GM18499 (cell line): ENCODE measurements around the gene TMC6.

ENCODE experiments used
- ATAC-seq: cut with Tn5 transposase; IDR thresholded peaks from one replicate; pipeline ENCODE4 v1.9.1; 2021; ENCODE audit warnings: moderate number of reproducible peaks; ENCODE audit not compliant: insufficient read depth, unreplicated experiment

Gene TMC6

DNA sequence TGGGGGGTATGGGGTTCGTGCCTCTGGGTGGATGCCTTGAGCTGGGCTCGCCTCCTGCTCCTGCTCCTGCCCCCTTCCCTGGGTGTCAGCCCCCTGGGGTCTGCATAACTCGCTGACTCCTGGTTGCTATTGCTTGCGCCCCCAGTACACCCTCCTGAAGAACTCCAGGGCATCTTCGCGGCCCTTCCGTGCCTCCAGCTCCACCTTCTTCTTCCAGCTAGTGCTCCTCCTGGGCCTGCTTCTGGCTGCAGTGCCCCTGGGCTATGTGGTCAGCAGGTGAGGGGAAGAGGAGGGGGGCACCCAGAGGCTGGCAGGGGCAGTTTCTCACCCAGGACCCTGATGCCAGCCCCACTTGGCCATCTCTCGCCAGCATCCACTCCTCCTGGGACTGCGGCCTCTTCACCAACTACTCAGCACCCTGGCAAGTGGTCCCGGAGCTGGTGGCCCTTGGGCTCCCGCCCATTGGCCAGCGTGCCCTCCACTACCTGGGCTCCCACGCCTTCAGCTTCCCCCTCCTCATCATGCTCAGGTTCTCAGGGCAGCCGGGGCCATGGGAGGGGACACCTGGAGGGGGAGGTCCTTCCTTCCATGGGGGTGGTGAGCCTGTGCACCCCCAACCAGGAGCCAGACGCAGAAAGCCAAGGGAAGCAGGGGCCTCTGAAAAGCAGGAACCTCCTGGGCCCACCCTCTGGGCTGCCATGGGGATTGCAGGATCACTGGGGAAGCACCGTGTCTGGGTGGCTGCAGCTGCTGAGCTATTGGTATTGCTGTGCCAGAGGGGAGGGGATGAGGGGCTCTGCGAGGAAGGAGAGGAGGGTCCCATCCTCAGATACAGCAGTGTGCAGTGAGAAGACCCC is 9.9 kb upstream of the TMC6 start:
- no peak for ATAC-seq

DNA sequence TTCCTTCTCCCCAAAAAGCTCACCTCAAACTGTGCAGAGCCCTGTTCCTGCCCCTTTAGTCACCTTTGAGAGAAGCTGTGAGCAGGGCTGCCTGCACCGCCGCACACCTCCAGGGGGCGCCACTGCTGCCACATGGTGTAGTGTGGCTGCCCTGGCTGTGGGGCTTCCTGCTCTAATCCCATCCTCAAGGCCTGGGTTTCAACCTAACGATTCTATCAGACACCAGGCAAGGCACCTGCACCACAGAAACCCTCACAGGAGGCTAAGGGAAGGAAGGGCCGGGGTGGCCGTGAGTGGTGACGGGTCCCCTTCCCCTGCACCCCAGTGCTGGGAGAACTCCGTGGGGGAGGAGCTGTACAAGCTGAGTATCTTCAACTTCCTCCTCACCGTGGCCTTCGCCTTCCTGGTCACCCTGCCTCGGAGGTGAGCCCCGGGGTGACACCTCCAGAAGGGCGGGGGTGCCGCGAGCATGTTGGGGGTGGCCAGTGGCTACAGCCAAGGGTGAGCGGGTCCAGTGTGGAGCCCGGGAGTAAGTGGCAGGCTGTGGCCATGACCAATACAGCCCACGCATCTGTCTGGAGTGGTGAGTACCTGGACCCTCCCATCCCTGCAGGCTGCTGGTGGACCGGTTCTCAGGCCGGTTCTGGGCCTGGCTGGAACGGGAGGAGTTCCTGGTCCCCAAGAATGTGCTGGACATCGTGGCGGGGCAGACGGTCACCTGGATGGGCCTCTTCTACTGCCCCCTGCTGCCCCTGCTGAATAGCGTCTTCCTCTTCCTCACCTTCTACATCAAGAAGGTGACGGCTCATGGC is 9.0 kb upstream of the TMC6 start:
- no peak for ATAC-seq

DNA sequence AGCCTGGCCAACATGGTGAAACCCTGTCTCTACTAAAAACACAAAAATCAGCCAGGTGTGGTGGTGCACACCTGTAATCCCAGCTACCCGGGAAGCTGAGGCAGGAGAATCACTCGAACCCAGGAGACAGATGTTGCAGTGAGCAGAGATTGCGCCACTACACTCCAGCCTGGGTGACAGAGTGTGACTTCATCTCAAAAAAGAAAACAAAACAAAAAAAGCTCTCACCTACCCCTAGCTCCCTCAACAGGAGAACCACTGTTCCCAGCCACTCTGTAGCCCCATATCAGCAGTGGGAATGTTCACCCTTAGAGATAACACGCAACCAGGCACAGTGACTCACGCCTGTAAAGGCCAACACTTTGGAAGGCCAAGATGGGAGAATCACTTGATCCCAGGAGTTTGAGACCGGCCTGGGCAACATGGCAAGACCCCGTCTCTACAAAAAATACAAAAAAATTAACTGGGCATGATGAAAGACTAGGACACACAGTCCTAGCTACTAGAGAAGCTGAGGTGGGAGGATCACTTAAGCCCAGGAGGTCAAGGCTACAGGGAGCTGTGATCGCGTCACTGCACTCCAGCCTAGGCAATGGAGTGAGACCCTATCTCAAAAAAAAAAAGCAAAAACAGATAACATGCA is 7.4 kb upstream of the TMC6 start:
- ATAC-seq, result no peak

DNA sequence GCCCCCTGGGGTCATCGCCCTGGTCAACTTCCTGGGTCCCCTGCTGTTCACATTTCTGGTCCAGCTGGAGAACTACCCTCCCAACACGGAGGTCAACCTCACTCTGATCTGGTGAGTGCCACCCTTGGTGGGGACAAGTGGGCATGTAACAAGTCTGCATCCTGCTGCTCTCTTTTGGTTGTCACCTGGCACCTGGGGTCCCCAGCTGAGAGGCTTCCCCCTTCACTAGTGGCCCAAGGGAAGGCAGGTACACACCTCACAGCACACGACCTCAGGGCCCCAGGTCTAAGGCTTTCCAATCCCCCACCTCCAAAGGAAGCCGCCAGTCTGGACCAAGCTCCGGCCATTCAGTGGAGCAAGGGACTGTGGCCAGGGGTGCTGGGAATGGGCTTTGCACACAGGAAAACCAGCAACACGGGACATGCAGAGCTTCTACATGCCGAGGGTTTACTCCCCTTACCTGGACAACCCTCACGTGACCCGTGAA is 6.4 kb upstream of the TMC6 start:
- no peak for ATAC-seq

DNA sequence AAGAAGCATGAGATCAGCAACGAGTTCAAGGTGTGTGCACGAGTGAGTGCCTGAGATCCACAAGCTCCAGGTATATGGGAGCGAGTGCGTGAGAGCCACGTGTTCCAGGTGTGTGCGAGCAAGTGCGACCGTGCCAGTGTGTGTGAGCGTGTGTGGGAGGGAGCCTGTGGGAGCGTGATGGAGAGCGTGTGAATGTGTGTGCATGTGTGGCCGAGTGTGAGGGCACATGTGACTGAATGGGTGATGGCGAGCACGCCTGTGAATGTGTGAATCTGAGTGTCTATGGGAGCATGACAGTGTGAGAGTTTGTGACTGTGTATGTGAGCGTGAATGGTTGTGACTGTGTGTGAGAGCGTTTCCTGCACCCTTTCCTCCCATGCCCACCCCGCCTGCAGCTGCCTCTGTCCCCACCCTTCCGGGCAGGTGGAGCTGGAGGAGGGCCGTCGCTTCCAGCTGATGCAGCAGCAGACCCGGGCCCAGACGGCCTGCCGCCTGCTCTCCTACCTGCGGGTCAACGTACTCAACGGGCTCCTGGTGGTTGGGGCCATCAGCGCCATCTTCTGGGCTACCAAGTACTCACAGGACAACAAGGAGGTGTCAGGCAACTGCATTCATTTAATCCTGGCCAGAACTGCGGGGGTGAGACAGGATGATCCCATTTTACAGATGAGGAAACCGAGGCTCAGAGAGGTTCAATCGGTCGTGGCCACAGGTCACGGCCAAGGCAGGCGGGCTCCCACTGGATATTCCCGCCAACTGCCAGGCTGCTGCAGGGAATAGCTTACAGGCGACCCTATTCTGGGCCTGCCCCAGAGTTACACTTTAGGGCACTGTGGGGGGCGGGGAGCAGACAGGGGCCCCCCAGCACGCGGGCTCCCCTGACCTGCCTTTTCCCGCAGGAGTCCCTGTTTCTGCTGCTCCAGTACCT is 5.7 kb upstream of the TMC6 start:
- no peak for ATAC-seq

DNA sequence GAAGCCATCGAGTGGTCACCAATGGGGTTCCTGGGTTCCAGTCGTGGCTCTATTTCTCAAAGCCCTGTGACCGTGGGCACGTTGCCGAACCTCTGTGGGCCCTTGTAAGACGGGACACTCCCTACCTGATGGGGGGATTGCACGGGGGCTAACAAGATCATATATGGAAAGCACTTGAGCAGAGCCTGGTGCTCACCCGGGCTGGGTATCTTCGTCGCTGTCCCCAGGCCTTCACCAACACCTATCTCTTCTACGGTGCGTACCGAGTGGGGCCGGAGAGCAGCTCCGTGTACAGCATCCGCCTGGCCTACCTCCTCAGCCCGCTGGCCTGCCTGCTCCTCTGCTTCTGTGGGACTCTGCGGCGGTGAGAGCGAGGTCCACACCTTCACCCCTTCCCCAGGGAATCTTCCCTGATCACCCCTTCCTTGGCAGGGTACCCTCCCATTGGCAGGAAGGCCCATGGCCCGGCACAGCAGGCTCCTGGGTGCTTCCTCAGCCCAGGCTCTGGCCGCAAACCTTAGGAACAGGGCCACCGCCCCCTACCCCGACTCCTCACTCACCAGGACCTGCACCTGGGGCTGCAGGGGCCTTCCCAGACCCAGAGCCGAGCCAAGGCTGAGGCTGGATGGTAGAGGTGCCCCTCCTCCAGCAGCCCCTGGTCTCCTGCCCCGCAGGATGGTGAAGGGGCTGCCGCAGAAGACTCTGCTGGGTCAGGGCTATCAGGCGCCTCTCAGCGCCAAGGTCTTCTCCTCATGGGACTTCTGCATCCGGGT is 4.8 kb upstream of the TMC6 start:
- no peak for ATAC-seq

DNA sequence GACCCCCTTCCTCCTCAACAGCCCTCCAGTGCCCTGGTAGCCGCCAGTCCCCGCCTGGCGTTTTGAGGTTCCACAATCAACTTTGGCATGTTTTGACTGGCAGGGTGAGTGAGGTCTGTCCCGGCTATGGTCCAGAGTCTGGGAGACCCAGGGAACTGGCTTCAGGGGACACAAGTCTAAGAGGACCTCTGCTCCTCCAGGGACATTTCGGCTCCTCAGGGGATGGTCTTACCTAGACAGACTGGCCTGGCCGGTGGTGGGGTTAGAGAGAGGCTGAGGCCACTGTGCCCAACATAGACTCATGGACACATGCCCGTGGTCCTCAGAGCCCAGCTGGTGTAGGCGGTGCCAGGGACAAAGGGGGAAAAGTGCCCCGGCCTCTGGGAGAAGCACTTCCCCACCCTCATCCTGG is 4.2 kb upstream of the TMC6 start:
- no peak for ATAC-seq

DNA sequence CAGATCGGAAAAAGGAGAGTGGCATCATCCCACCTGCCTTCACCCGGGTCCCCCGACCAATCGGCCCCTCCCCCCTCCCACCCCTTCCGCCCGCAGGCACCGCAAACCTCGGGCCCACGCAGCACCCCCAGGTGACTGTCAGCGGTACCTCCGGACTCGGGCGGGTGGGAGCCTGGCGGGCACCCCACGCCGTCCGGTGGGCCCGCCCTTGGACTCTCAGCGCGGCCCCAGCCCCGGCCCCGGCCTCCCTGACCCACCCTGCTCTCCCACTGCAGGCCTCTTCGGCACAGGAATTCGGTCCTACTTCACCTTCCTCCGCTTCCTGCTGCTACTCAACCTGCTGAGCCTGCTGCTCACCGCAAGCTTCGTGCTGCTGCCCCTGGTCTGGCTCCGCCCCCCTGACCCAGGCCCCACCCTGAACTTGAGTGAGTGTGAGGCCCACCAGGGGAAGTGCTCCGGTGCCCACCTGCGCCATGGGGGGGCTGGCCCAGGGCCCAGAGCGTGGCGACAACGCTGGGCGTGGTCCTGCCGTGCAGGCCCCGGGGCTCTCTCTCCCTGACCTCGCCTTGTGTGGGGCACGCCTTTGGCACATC is 3.6 kb upstream of the TMC6 start:
- ATAC-seq, result no peak

DNA sequence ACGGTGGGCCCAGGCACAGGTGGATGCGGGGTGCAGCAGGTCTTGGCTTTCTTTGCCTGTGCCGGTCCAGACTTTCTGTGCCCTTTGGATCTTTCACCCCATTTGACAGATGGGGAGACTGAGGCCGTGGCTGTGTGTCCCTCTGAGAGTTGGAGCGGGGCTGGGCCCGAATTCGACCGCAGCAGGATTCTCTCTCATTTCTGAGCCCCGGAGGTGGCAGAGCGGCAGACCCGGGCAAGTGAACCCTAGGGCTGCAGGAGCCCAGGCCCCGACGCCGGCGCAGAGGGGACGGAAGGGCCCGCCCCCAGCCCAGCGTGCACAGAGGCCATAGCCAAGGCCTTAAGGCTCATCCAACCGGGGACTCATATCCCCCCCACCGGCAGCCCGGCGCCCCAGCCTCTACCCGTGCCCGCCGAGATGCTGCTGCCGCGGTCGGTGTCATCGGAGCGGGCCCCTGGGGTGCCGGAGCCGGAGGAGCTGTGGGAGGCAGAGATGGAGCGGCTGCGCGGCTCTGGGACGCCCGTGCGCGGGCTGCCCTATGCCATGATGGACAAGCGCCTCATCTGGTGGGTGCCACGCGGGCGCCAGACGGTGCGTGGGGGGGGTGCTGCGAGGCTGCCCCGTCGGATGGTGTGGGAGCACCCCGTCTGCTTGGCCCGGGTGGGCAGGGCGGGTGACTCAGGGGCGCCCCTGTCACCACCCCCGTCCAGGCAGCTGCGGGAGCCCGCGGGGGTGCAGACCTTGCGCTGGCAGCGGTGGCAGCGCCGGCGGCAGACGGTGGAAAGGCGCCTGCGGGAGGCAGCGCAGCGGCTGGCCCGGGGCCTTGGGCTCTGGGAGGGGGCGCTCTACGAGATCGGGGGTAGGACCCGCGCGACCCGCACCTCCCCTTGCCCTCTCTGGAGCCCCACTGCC is 2.9 kb upstream of the TMC6 start:
- no peak for ATAC-seq

DNA sequence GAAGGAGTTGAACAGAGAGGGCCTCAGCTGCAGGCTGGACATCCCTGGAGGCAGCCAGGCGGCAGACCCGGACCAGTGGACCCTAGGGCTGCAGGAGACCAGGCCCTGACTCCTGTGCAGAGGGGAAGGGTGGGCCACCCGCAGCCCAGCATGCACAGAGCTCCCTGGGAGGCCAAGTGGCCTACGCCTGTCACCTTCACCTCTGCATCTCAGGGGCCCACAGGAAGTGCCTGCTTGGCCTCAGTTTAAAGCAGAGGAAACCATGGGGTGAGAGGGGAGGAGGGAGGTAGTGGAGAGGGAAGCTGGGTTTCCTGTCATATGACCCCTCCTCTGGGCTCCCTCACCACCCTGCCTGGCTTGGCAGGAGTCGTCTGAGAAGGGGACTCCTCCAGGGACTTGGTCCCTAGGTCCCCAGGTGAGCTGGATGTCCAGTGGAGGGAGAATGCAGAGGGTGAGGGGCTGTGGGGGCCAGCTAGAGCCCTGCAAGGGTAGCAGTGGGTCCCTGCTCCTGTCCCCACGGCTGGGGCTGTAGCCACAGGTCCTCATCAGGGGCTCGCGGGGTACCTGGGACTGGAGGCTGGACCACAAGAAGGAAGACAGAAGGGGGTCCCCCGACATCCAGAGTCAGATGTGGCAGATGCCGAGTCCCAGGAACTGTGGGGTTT is 2.0 kb upstream of the TMC6 start, which contains the start of gene TMC8:
Gene TMC8, plus strand, starts transcription at position 335 of the 665 bp plus-strand sequence. CDS start 818 bp downstream, outside the sequence.
- no peak for ATAC-seq

DNA sequence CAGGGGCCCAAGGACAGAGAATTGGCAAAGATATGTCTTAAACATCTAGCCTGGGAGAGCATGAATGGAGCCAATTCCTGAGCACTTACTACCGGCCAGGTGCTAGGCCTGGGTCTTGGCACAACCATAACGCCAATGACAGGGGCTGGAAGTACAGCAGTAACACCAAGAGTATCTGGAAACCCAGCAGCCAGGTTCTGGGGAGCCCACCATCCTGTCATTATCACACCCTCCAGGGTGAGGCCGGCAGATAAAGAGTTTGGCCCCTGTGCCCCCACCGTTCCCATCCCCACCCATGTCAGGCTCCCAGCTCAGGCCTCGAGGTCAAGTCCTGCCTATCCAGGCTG is 1.5 kb upstream of the TMC6 start:
- ATAC-seq, result no peak

DNA sequence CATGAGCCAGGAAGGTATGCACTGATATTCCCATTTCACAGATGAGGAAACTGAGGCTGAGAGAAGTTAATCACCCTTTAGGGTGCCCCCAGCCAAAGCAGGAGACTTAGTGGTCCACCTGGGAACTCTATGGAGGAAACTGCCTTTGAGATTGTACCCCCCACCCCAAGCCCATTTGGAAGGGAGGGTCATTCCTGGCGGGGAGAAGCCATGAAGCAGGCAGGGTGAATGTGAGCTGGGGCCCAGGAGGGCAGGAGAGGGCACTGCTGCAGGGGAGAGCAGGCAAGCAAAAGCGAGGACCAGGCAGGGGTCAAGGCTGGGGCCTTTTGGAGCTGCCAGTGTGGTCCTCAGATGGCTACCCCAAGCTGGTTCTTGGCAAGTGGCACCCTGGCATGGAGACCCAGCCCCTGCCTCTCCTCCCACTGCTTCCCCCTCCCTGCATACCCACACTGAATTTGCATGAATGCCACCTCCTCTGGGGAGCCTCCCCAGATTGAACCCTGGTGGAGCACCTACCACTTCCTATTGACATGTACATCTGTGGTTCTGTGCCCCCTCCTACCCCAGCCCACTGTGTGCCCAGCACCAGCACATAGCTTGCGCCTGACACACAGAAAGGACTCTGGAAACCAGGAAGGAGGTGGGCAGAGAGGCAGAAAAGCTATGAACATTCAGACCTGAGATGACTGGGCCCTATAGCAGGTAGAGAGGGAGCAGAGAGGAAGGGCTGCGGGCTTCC is 965 bp upstream of the TMC6 start:
- no peak for ATAC-seq

DNA sequence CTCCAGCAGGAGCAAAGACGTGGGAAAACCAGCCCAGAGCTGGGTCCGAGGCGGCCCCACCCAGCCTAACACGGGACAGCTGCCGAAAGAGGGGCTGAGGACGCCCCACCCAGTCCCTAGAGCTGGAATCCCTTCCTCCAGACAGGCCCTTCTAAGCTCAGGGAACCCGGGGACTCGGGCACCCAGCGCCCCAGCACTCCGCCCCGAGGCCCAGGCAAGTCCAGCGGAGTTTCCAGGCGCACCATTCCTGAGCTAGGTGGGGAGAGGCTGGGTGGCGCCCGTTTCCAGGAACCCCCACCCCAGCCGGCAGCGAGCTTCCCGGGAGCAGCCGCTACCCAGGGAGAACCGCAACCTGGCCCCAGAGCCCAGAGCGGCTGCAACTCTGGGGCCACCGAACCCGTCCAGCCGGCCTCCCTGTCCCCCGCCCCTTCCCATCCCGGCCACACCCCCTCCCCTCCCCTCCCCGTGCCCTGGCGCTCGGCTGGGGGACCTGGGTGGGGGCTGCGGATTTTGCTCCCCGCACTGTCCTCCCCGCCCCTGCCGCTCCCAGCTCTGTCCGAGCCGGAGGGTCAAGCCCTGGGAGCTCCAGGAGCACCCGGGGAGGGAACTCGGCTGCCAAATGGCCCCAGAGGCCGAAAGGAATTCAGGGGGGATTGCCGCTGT is 536 bp downstream of the TMC6 start:
- no peak for ATAC-seq

DNA sequence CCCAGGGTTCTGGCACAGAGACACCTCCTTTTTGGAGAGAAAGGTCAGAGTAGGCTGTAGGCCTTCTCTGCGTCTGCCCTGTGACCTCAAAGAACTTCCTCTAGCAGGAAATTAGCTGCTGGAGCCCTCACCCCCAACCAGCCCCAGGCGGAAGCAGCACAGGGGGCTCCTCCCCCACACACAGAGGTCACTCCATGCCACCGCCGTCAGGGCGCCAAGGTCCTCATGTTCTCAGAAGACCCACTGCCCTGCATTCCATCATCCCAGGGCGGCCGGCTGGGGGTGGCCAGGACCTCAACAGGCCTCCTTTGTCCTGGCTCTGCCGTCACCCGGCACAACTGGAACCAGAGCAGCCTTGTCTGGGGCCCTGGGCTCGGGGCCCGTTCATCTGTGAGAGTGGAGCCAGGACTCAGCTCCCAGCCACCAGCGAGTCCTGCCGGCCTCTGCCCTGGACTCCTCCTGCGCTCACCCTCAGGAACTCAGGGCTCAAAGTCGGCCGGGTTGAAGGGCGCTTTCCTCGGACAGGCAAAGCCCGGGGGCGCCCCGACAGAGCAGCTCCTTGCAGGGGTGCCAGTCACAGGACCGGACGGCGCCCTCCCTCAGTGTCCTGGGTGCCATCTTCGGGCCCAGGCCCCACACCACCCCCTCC is 1.2 kb downstream of the TMC6 start:
- no peak for ATAC-seq

DNA sequence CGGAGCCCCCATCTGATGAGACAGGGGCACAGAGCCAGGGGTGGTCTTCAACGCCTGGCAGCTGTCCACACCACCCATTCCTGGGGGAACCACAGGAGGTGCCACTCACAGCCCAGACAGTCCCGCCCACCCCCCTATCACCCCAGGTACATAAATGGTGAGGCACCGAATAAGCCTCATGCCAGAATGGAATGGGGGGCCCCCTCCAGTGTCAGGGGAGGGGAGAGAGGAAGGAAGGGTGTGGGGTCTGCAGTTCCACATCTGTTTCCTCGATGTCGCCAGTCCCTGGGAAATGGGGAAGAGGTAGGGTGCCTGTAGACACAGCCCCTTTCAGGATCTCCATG is 1.7 kb downstream of the TMC6 start:
- ATAC-seq, result no peak
